ENCODE measurements around the gene EPHB1. TPM values are rescaled to one million over a fixed set of nuclear protein-coding genes. Genes with fewer than 3 reads are reported as not detected.

EPHB1 gene
- total and polyA plus RNA-seq, 2 donors (not counting 3 experiments of a cell fraction or from before 2014, with no cell fraction given): 1.3 to 5.2 TPM

DNA sequence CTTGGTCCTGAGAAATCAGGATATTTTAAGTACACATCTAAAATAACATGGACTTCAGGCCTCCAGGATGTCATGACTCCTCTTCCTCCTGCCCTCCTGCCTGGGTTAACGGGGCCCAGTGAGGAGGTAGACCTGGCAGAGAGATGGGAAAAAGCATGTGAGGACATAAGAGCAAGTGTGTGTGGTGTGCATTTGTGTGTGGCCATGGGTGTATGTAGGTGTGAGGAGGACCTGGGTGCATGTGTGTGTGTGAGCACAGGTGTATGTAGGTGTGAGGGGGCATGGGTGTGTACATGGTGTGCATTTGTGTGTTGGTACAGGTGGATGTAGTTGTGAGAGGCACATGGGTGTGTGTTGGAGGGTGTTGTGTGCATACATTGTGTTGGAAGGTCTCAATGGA is 105.4 kb downstream of the EPHB1 start:
- DNase-seq (ENCODE audit: low read depth, low spot score) (no peak), FAIRE-seq (no peak)
- Histone ChIP-seq H3K9me1 (replicated peaks; ENCODE audit: control insufficient read depth, extremely low read depth, insufficient read depth, low read length) (no peaks in the 10 kb centered on the region), H2AFZ (ENCODE audit: low read depth, low read length) (no peak overlapping the region), H3K27ac (ENCODE audit: insufficient read depth, low read depth, low read length) (no peak overlapping the region), H3K36me3 (ENCODE audit: control insufficient read depth in 2 of 2, extremely low read depth in 1 of 2, insufficient read depth in 2 of 2, low read length in 2 of 2) (no peaks in the 10 kb centered on the region), H3K4me3 (replicated peaks in 1 of 3; ENCODE audit: insufficient read depth in 1 of 3, low read depth in 1 of 3, low read length in 3 of 3) (no peak overlapping the region), H3K79me2 (ENCODE audit: control insufficient read depth, insufficient read depth, low read length) (no peaks in the 10 kb centered on the region), H4K20me1 (replicated peaks; ENCODE audit: control insufficient read depth, extremely low read depth, insufficient read depth, low read length) (no peaks in the 10 kb centered on the region), H3K4me2 (ENCODE audit: insufficient read depth, low read length) (no peak overlapping the region), H3K4me1 (ENCODE audit: control insufficient read depth, extremely low read depth, insufficient read depth, low read length) (no peaks in the 10 kb centered on the region), H3K9me3 (replicated peaks; ENCODE audit: control insufficient read depth, insufficient read depth, low read length) (no peaks in the 10 kb centered on the region), H3K27me3 (ENCODE audit: control insufficient read depth in 2 of 2, insufficient read depth in 2 of 2, low read length in 2 of 2) (no peaks in the 10 kb centered on the region), H3K9ac (replicated peaks; ENCODE audit: extremely low read depth, insufficient read depth, low read length) (no peak overlapping the region)
- intact Hi-C loops (cut with micrococcal nuclease) (no loop called here), dilution Hi-C loops (cut with MboI; ENCODE audit: extremely low pct_ligation_motif_present, low sequenced_read_pairs) (no loop called here)
- TF ChIP-seq EZH2 (IDR thresholded peaks at IDR 0.05; ENCODE audit: borderline replicate concordance, low read depth, low read length, severe bottlenecking) (no peak), FOS (IDR thresholded peaks at IDR 0.05; ENCODE audit: borderline replicate concordance, insufficient read depth, low read length) (no peak), GATA2 (IDR thresholded peaks at IDR 0.05; ENCODE audit: insufficient read depth, insufficient read length, low read depth, low read length) (no peak), POLR2AphosphoS5 (IDR thresholded peaks at IDR 0.05; ENCODE audit: insufficient read depth, low read depth, low read length) (no peak), JUN (IDR thresholded peaks at IDR 0.05; ENCODE audit: borderline replicate concordance, insufficient read depth, insufficient read length, low read depth) (no peak), MAX (IDR thresholded peaks at IDR 0.05; ENCODE audit: insufficient read depth, insufficient read length) (no peak), MYC (IDR thresholded peaks at IDR 0.05; ENCODE audit: low read depth, low read length) (no peak), POLR2A (IDR thresholded peaks at IDR 0.05; ENCODE audit: low read depth, low read length) (no peak)
- TF ChIP-seq, protein P1, sequence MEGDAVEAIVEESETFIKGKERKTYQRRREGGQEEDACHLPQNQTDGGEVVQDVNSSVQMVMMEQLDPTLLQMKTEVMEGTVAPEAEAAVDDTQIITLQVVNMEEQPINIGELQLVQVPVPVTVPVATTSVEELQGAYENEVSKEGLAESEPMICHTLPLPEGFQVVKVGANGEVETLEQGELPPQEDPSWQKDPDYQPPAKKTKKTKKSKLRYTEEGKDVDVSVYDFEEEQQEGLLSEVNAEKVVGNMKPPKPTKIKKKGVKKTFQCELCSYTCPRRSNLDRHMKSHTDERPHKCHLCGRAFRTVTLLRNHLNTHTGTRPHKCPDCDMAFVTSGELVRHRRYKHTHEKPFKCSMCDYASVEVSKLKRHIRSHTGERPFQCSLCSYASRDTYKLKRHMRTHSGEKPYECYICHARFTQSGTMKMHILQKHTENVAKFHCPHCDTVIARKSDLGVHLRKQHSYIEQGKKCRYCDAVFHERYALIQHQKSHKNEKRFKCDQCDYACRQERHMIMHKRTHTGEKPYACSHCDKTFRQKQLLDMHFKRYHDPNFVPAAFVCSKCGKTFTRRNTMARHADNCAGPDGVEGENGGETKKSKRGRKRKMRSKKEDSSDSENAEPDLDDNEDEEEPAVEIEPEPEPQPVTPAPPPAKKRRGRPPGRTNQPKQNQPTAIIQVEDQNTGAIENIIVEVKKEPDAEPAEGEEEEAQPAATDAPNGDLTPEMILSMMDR (IDR thresholded peaks at IDR 0.05; ENCODE audit: extremely low read depth in 1 of 2, insufficient read depth in 1 of 2, low read depth in 1 of 2, low read length in 2 of 2): no peak
- CTCF ChIA-PET: no interaction called here
- BruUV-seq (replicated peaks): no TSS peak
- POLR2A ChIA-PET: no interaction called here
